Non-pigmented ciliary epithelial cell (primary cell): ENCODE results near the gene TBC1D24.
"Not testable (repeated sequence)": the region's sequence is repeated elsewhere in the genome, so short reads cannot be mapped to it uniquely, and the experiment has no call there.

ENCODE experiments used
- DNase-seq: peaks from one replicate; pipeline ENCODE4 v3.0.0-alpha.2; 2010; ENCODE audit warnings: low read depth

The TBC1D24 gene

GRCh38 chr16:2474877-2475412 lies at the start of gene TBC1D24:
TBC1D24 (plus strand) TSS chr16:2475127; CDS start chr16:2496149, 21,022 bp downstream.
- no peak for DNase-seq

GRCh38 chr16:2425825-2426430 lies 49.0 kb upstream of the TBC1D24 start:
- no peak for DNase-seq

GRCh38 chr16:2426941-2427361 lies 48.0 kb upstream of the TBC1D24 start:
- DNase-seq: no peak

- no peak for DNase-seq
Measured at GRCh38 chr16:2427526-2427925, 47.4 kb upstream of the TBC1D24 start.

GRCh38 chr16:2428051-2428783 lies 46.7 kb upstream of the TBC1D24 start:
- no peak for DNase-seq

- DNase-seq: no peak
Measured at GRCh38 chr16:2428784-2429033, 46.2 kb upstream of the TBC1D24 start.

GRCh38 chr16:2429034-2429770 lies 45.7 kb upstream of the TBC1D24 start, which contains the start of gene CCNF:
CCNF (plus strand) TSS chr16:2429447; CDS start chr16:2429482, 35 bp downstream.
- peak; percentile 51 for DNase-seq

- no peak for DNase-seq
Measured at GRCh38 chr16:2429771-2430663, 44.9 kb upstream of the TBC1D24 start.

- DNase-seq: no peak
Measured at GRCh38 chr16:2432286-2432685, 42.6 kb upstream of the TBC1D24 start.

- DNase-seq: no peak
Measured at GRCh38 chr16:2432801-2433505, 42.0 kb upstream of the TBC1D24 start.

GRCh38 chr16:2435236-2435635 lies 39.7 kb upstream of the TBC1D24 start:
- not testable (repeated sequence) for DNase-seq

GRCh38 chr16:2436110-2436509 lies 38.8 kb upstream of the TBC1D24 start:
- DNase-seq: no peak

- DNase-seq: no peak
Measured at GRCh38 chr16:2437032-2437790, 37.7 kb upstream of the TBC1D24 start.

- no peak for DNase-seq
Measured at GRCh38 chr16:2438121-2438520, 36.8 kb upstream of the TBC1D24 start.

GRCh38 chr16:2439598-2439997 lies 35.3 kb upstream of the TBC1D24 start:
- no peak for DNase-seq

GRCh38 chr16:2441143-2441804 lies 33.7 kb upstream of the TBC1D24 start:
- DNase-seq: not testable (repeated sequence)

- no peak for DNase-seq
Measured at GRCh38 chr16:2443555-2443954, 31.4 kb upstream of the TBC1D24 start.

- DNase-seq: no peak
Measured at GRCh38 chr16:2447920-2448583, 26.9 kb upstream of the TBC1D24 start.

GRCh38 chr16:2449118-2449517 lies 25.8 kb upstream of the TBC1D24 start:
- no peak for DNase-seq
